ENCODE results near the gene TRPM2. TPM values are rescaled to one million over a fixed set of nuclear protein-coding genes. Genes with fewer than 3 reads are reported as not detected.
A peak's percentile ranks its signal among the peaks of the same experiment; 100 is the strongest.

The TRPM2 gene
- total RNA-seq, 3 donors from 2014 or later (not counting 1 experiment from before 2014, with no cell fraction given) = 21.7 to 70.5 (median 25.2) TPM

GRCh38 chr21:44425895-44426662 is 72.7 kb downstream of the TRPM2 start:
- no peaks in the 10 kb centered on the region for H3K27me3 Mint-ChIP-seq (ENCODE audit: low read depth in 2 of 2)
- H3K4me3 Mint-ChIP-seq = no peak overlapping the region
- H3K36me3 ChIP-seq (ENCODE audit: control insufficient read depth, insufficient read depth, low read length) = peaks cover 6% of the 10 kb centered on the region
- no peaks in the 10 kb centered on the region for H3K4me1 ChIP-seq (ENCODE audit: control insufficient read depth, insufficient read depth, low read length)
- intact Hi-C loops (cut with micrococcal nuclease) = no loop called here
- H3K4me1 Mint-ChIP-seq = peaks cover 0 to 9% of the 10 kb centered on the region in 2 donors
- no peak overlapping the region for H3K4me3 ChIP-seq (ENCODE audit: low read length)
- H3K9me3 Mint-ChIP-seq = peaks cover 2 to 10% of the 10 kb centered on the region in 2 donors
- no peak for ATAC-seq
- no peak for DNase-seq
- no peak overlapping the region for H3K27ac Mint-ChIP-seq
- TF ChIP-seq CTCF (IDR thresholded peaks at IDR 0.05) = no peak
- H3K9me3 ChIP-seq (ENCODE audit: control insufficient read depth, insufficient read depth, low read length) = peaks cover 7% of the 10 kb centered on the region
- no peak overlapping the region for H3K27ac ChIP-seq (ENCODE audit: low read length)
- peaks cover 11% of the 10 kb centered on the region for H3K36me3 Mint-ChIP-seq
- WGBS (ENCODE audit: insufficient coverage) = 90% methylated on average over 13 of the region's 13 CpGs
- no peaks in the 10 kb centered on the region for H3K27me3 ChIP-seq (ENCODE audit: control insufficient read depth, insufficient read depth, low read length)

GRCh38 chr21:44426663-44427191 is 73.3 kb downstream of the TRPM2 start:
- H3K4me3 Mint-ChIP-seq = no peak overlapping the region
- peaks cover 0 to 10% of the 10 kb centered on the region in 2 donors for H3K4me1 Mint-ChIP-seq
- Histone ChIP-seq H3K9me3 (ENCODE audit: control insufficient read depth, insufficient read depth, low read length) (peaks cover 7% of the 10 kb centered on the region), H3K27ac (ENCODE audit: low read length) (no peak overlapping the region), H3K4me1 (ENCODE audit: control insufficient read depth, insufficient read depth, low read length) (no peaks in the 10 kb centered on the region), H3K27me3 (ENCODE audit: control insufficient read depth, insufficient read depth, low read length) (no peaks in the 10 kb centered on the region), H3K36me3 (ENCODE audit: control insufficient read depth, insufficient read depth, low read length) (peaks cover 6% of the 10 kb centered on the region), H3K4me3 (ENCODE audit: low read length) (no peak overlapping the region)
- ATAC-seq (no peak), DNase-seq (no peak)
- H3K36me3 Mint-ChIP-seq = peaks cover 17% of the 10 kb centered on the region
- no peak for TF ChIP-seq CTCF (IDR thresholded peaks at IDR 0.05)
- no peaks in the 10 kb centered on the region for H3K27me3 Mint-ChIP-seq (ENCODE audit: low read depth in 2 of 2)
- peaks cover 2 to 12% of the 10 kb centered on the region in 2 donors for H3K9me3 Mint-ChIP-seq
- intact Hi-C loops (cut with micrococcal nuclease) = no loop called here
- WGBS (ENCODE audit: insufficient coverage) = 87% methylated on average over 20 of the region's 21 CpGs
- H3K27ac Mint-ChIP-seq = peak overlapping the region in 1 of 2 donors; percentile 69

GRCh38 chr21:44427241-44428120 is 74.1 kb downstream of the TRPM2 start:
- Histone ChIP-seq H3K36me3 (ENCODE audit: control insufficient read depth, insufficient read depth, low read length) (peaks cover 6% of the 10 kb centered on the region), H3K27ac (ENCODE audit: low read length) (no peak overlapping the region), H3K4me3 (ENCODE audit: low read length) (no peak overlapping the region), H3K9me3 (ENCODE audit: control insufficient read depth, insufficient read depth, low read length) (peaks cover 7% of the 10 kb centered on the region), H3K27me3 (ENCODE audit: control insufficient read depth, insufficient read depth, low read length) (no peaks in the 10 kb centered on the region), H3K4me1 (ENCODE audit: control insufficient read depth, insufficient read depth, low read length) (no peaks in the 10 kb centered on the region)
- ATAC-seq (peak in 1 of 3 donors; percentile 23), DNase-seq (no peak)
- H3K27me3 Mint-ChIP-seq (ENCODE audit: low read depth in 2 of 2) = no peaks in the 10 kb centered on the region
- H3K4me3 Mint-ChIP-seq = no peak overlapping the region
- peaks cover 0 to 18% of the 10 kb centered on the region in 2 donors for H3K4me1 Mint-ChIP-seq
- 95% methylated on average over 28 of the region's 28 CpGs for WGBS (ENCODE audit: insufficient coverage)
- intact Hi-C loops (cut with micrococcal nuclease) = no loop called here
- H3K36me3 Mint-ChIP-seq = peaks cover 22% of the 10 kb centered on the region
- H3K9me3 Mint-ChIP-seq = peaks cover 2 to 12% of the 10 kb centered on the region in 2 donors
- peak overlapping the region in 1 of 2 donors; percentile 69 for H3K27ac Mint-ChIP-seq
- TF ChIP-seq CTCF (IDR thresholded peaks at IDR 0.05) = no peak
